GM19467 (cell line): ENCODE measurements around the gene HK3.

ENCODE experiments used
- ATAC-seq: cut with Tn5 transposase; IDR thresholded peaks from one replicate; pipeline ENCODE4 v1.9.1; 2021; ENCODE audit warnings: mild to moderate bottlenecking, moderate library complexity; ENCODE audit not compliant: unreplicated experiment

HK3 gene

GRCh38 chr5:176902102-176902814 is 3.1 kb upstream of the HK3 start:
- no peak for ATAC-seq

- ATAC-seq = peak; percentile 36
Observed at GRCh38 chr5:176901260-176902101, 2.3 kb upstream of the HK3 start.

- no peak for ATAC-seq
Observed at GRCh38 chr5:176900780-176901204, 1.6 kb upstream of the HK3 start.

GRCh38 chr5:176899946-176900779 is 1.0 kb upstream of the HK3 start:
- no peak for ATAC-seq

- no peak for ATAC-seq
Observed at GRCh38 chr5:176897263-176897662, 1.9 kb downstream of the HK3 start.

GRCh38 chr5:176895831-176896230 is 3.3 kb downstream of the HK3 start:
- no peak for ATAC-seq

- ATAC-seq = no peak
Observed at GRCh38 chr5:176894298-176894697, 4.8 kb downstream of the HK3 start.

GRCh38 chr5:176892663-176893062 is 6.5 kb downstream of the HK3 start:
- no peak for ATAC-seq

GRCh38 chr5:176891331-176891958 is 7.7 kb downstream of the HK3 start:
- ATAC-seq = no peak

- no peak for ATAC-seq
Observed at GRCh38 chr5:176890455-176891330, 8.5 kb downstream of the HK3 start.

- ATAC-seq = no peak
Observed at GRCh38 chr5:176889321-176890280, 9.5 kb downstream of the HK3 start.

- no peak for ATAC-seq
Observed at GRCh38 chr5:176888865-176889165, 10.3 kb downstream of the HK3 start.

GRCh38 chr5:176888016-176888864 is 10.9 kb downstream of the HK3 start:
- ATAC-seq = no peak

- ATAC-seq = no peak
Observed at GRCh38 chr5:176887252-176887849, 11.8 kb downstream of the HK3 start.

GRCh38 chr5:176886336-176887251 is 12.6 kb downstream of the HK3 start:
- ATAC-seq = no peak

- no peak for ATAC-seq
Observed at GRCh38 chr5:176884571-176884890, 14.6 kb downstream of the HK3 start.
